GM18519 (cell line): Measurements from ENCODE around the gene PSMD8.
"Not testable (repeated sequence)": the region's sequence is repeated elsewhere in the genome, so short reads cannot be mapped to it uniquely, and the experiment has no call there.

Experiments
- ATAC-seq: cut with Tn5 transposase; IDR thresholded peaks from one replicate; pipeline ENCODE4 v1.9.1; 2021; ENCODE audit warnings: mild to moderate bottlenecking, moderate library complexity; ENCODE audit not compliant: unreplicated experiment, low FRiP score

PSMD8 gene

DNA sequence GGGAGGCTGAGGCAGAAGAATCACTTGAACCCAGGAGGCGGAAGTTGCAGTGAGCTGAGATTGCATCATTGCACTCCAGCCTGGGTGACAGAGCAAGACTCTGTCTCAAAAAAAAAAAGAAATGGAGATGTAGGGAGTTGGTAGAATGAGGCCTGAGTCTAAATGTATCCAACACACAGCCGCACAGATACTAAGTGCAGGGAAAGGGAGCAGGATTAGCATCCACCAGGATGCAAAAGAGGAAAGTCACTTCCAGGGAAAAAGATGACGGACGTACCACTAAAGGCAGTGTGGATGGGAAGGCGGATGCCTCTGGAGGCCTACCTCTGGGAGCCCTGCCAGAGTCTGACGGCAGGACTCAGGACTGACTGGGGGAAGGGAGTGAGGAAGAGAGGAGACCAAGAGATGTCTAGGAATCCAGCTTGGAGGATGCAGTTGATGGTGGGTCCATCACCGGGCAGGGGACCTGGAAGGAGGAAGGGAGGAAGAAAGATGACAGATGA is 35.3 kb downstream of the PSMD8 start:
- no peak for ATAC-seq

DNA sequence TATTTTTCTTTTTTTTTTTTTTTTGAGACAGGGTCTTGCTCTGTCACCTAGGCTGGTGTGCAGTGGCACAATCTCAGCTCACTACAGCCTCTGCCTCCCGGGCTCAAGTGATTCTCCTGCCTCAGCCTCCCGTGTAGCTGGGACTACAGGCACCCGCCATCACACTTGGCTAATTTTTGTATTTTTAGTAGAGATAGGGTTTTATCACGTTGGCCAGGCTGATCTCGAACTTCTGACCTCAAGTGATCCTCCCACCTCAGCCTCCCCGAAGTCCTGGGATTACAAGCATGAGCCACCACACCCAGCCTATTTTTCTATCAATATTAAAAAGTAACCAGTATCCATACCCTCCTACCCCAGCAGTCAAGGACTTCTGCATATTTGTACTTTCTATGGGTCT is 36.0 kb downstream of the PSMD8 start:
- not testable (repeated sequence) for ATAC-seq

DNA sequence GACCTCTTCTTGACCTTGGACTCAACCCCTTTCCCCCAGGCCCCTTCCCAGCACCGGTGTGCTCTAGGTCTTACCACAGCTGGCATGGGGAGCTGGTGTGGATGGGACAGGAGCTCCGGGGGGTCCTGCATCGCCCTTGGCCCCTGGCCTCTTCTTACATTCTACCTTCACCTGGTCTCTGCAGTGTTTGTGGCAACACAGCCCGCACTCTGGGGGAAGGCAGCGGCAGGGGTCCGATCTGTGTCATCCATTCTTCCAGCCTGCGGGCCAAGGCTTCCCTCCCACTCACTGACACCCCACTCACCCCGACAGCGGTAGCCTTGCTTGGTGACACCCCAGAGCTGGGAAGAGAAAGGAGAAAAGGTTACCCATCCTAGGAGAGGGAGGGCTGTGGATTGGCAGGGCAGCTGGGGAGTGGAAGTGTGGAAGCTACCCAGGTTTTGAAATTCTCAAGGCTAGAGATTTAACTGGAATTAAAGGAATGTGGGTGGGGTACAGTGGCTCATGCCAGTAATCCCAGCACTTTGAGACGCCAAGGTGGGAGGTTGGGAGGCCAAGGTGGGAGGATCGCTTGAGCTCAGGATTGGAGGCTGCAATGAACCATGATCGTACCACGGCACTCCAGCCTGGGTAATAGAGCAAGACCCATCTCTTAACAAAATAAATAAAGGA is 36.8 kb downstream of the PSMD8 start:
- no peak for ATAC-seq

- not testable (repeated sequence) for ATAC-seq
Observed at GRCh38 chr19:38411898-38412297, 37.5 kb downstream of the PSMD8 start.

- no peak for ATAC-seq
Observed at GRCh38 chr19:38412491-38412890, 38.1 kb downstream of the PSMD8 start.

- ATAC-seq = no peak
Observed at GRCh38 chr19:38412961-38413360, 38.6 kb downstream of the PSMD8 start.

DNA sequence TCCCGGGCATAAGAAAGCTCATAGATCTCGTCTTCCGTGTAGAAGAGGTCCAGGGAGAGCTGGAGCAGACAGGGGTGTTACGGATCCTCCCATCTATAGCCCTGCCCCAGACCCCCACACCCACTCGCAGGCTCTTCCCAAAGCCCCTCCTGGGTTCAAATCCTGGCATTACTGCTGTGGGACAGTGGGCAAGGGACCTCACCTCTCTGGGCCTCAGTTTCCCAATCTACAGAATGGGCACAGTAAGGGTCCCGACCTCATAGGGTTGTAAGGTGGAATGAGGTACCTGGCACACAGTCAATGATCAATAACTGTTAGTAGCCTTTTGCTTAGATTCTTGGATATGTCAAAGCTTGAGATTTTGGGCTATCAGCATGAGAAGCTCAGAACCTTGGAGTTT is 39.0 kb downstream of the PSMD8 start:
- ATAC-seq = no peak

- no peak for ATAC-seq
Observed at GRCh38 chr19:38417146-38417543, 42.8 kb downstream of the PSMD8 start.

DNA sequence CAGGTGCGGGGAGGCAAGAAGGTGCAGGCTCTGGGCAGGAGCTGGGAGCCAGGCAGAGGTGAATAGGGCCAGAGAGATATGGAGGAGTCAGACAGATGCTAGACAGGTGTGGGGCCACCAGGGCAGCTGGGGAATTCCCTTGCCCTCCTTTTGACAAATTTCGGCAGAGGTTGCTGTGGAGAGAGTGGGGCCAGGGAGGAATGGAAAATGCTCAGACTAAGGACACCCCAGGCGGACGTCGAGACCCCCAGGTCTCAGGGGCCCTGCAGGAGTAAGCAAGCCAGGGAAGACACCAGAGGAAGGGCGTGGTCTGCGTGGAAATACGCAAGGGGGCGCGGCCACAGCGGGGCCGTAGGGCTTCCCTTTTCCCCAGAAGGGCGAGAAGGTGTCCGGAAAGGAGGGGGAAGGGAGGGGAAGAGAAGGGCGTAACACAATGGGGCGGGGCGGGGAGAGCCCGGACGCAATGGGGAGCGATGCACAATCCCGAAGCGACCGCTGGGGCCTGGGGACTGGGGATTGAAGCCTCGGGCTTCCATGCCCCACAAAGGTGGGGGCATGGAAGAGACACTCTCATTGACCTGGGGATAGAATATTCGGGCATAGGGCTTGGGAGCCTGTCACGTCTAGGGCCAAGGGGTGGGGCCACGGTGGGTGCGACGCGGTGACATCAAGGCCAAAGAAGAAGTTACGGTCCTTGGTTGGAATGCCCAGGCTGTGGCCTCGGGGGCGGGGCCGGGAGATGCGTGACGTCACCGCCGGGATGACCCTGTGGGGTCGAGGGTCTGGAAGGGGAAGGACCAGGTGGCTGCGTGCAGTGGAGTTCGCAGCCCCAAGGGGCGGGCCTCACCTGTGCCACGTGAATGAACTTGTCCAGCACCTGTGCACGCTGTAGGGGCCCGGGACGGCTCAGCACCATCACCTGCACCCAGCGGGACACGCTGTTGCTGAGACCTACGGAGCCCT is 43.5 kb downstream of the PSMD8 start:
- no peak for ATAC-seq

- no peak for ATAC-seq
Observed at GRCh38 chr19:38420935-38421334, 46.6 kb downstream of the PSMD8 start.

DNA sequence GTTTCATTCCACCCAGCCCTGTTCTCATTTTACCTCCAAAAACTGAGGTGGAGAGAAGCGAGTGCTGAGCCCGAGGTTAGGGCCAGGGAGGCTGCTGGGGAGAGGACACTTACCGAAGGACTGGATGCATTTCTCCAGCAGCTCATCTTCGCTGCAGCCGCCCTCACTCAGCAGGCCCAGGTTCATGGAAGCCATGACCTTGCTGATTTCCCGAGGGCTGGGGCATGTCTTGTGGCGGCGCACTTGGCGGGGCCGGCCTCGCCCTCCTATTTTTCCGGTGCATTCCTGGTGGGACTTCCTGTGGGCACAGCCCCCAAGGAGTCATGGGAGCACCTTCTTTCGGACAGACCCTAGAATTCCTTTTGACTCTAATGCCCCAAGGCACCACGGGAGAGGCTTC is 47.5 kb downstream of the PSMD8 start:
- ATAC-seq = no peak

DNA sequence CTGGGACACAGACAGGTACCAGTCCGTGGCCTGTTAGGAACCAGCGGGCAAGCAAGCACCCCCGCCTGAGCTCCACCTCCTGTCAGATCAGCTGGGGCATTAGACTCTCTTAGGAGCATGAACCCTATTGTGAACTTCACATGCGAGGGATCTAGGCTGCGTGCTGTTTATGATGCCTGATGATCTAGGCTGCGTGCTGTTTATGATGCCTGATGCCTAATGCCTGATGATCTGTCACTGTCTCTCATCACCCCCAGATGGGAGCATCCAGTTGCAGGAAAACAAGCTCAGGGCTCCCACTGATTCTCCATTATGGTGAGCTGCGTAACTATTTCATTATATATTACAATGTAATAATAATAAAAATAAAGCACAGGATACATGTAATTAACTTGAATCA is 48.1 kb downstream of the PSMD8 start:
- no peak for ATAC-seq

DNA sequence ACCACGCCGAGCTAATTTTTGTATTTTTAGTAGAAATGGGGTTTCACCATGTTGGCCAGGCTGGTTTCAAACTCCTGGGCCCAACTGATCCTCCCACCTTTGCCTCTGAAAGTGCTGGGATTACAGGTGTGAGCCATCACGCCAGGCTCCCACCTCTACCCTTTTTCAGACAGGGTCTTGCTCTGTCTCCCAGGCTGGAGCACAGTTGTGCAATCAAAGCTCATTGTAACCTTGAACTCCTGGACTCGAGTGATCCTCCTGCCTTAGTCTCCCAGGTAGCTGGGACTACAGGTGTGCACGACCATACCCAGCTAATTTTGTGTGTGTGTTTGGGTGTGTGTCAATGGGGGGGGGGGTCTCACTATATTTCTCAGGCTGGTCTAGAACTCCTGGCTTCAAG is 49.9 kb downstream of the PSMD8 start:
- ATAC-seq = no peak

DNA sequence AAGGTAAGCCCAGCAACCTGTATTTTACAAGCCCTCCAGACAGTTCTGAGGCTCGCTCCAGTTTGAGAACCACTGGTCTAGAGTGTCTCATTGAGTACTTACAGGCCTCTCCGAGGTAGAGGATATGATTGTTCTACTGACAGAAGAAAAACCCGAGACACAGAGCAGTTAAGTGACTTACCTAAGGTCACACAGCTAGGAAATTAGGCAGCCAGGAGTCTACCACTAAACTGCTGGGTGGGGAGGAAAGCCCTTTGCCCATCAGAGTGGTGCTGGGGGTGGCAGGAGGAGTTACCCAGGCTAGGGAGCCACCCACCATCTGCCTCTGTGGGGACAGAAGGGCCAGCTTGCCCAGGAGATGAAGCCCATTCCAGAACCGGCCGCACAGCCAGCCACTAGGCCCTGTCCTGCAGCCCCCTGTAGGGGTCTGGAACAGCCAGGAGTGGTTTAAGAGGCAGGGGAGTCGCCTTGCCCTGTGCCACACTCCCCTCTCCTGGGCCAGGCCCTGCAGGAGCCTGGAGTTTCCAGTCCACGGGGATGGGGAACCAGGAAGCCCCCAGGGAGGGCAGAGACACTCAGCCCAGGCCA is 50.9 kb downstream of the PSMD8 start:
- ATAC-seq = no peak

- no peak for ATAC-seq
Observed at GRCh38 chr19:38425810-38426466, 51.6 kb downstream of the PSMD8 start, which contains the start of gene RASGRP4. Gene RASGRP4, minus strand, starts transcription at chr19:38426219. Its CDS starts 128 bp downstream, at chr19:38426091.

GRCh38 chr19:38427035-38427677 is 52.8 kb downstream of the PSMD8 start:
- not testable (repeated sequence) for ATAC-seq

- no peak for ATAC-seq
Observed at GRCh38 chr19:38429055-38429810, 54.9 kb downstream of the PSMD8 start.

DNA sequence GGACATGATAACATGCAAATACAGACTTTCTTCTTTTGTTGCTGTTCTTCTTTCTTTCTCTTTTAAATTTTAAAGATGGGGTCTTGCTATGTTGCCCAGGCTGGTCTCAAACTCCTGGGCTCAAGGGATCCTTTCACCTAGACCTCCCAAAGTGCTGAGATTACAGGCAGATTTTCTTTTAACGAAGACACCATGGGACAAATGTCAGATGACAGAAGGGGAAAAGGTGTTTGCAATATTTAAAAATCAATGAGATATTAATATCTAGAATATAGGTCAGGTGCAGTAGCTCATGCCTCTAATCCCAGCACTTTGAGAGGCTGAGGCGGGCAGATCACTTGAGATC is 55.4 kb downstream of the PSMD8 start:
- no peak for ATAC-seq

DNA sequence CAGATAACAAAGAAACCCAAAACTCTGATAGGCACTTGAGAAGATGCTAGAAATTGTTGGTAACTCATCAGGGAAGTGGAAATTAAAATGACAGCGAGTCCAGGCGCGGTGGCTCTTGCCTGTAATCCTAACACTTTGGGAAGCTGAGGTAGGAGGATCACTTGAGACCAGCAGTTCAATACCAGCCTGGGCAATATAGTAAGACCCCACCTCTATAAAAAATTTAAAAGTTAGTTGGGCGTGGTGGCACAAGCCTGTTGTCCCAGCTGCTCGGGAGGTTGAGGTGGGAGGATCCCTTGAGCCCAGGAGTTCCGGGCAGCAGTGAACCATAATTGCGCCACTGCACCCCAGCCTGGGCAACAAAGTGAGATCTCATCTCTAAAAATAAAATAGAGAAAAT is 56.6 kb downstream of the PSMD8 start:
- ATAC-seq = no peak
